ENCODE results near the gene MYT1.

GRCh38 chr20:64155258-64156135 is 8.8 kb upstream of the MYT1 start:
- TF ChIP-seq CTCF (conservative IDR thresholded peaks at IDR 0.05) (no peak), ZFX (IDR thresholded peaks at IDR 0.05) (no peak)
